ENCODE data around the gene LGI1. TPM values are rescaled to one million over a fixed set of nuclear protein-coding genes. Genes with fewer than 3 reads are reported as not detected.

LGI1 gene
- total and polyA plus RNA-seq, 5 donors = 0.21 to 0.68 (median 0.51) TPM; not detected in 1

DNA sequence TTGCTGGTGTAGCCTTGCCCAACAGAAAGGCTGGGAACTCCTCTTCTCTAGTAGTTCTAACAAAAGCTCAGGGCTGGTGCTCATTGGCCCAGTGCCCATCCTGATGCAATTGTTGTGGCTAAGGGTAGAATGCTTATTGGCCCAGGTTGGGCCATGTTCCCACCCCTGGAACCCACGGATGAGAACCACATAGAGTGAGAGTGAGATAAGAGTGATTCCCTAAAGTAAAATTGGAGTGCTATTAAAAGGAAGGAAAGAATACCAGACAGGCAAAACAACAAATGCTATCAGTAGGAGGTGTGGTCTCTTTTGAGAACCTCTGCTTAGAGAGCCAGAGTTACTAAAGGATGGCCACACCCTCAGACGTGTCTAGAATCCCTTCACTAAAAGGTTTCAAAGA lies 49.2 kb downstream of the LGI1 start:
- H3K27me3 ChIP-seq (ENCODE audit: control insufficient read depth, insufficient read depth) = no peaks in the 10 kb centered on the region
- DNase-seq (peak; percentile 53 to 78 (median 53)), ATAC-seq (peak in 1 of 2 donors; percentile 60)
- H3K4me3 ChIP-seq (ENCODE audit: low read length) = no peak overlapping the region
- no peaks in the 10 kb centered on the region for H3K4me1 ChIP-seq (ENCODE audit: control insufficient read depth, insufficient read depth, low read length)
- H3K27ac ChIP-seq (ENCODE audit: low read length) = no peak overlapping the region
- H3K9me3 ChIP-seq (ENCODE audit: control insufficient read depth, low read length) = no peaks in the 10 kb centered on the region
- intact Hi-C loops (cut with DNase I) = no loop called here
- WGBS = 12% methylated on average over 2 of the region's 2 CpGs

DNA sequence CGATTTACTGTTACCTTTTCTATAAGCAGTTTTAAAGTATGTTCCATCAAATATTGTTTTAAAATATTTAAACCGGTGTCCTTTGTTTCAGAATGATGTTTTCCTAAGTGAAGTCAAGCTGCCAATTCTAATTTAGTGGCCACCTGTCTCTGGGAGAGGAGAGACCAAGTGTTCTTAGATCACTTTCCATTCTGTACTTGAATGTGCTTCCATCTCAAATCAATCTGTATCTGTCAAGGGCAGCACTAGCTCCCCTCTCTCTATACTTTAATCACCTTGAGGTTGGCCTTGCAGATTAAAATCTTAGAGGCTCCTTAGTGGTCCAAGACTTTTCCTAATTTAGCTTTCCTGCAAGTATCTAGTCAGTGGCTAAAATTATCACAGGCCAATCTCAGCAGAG lies 49.6 kb downstream of the LGI1 start:
- DNase-seq = no peak
- ATAC-seq = no peak
- no peak overlapping the region for H3K4me3 ChIP-seq (ENCODE audit: low read length)
- H3K27me3 ChIP-seq (ENCODE audit: control insufficient read depth, insufficient read depth) = no peaks in the 10 kb centered on the region
- intact Hi-C loops (cut with DNase I) = no loop called here
- H3K27ac ChIP-seq (ENCODE audit: low read length) = no peak overlapping the region
- WGBS = 89% methylated on average over 2 of the region's 2 CpGs
- H3K9me3 ChIP-seq (ENCODE audit: control insufficient read depth, low read length) = no peaks in the 10 kb centered on the region
- H3K4me1 ChIP-seq (ENCODE audit: control insufficient read depth, insufficient read depth, low read length) = no peaks in the 10 kb centered on the region

DNA sequence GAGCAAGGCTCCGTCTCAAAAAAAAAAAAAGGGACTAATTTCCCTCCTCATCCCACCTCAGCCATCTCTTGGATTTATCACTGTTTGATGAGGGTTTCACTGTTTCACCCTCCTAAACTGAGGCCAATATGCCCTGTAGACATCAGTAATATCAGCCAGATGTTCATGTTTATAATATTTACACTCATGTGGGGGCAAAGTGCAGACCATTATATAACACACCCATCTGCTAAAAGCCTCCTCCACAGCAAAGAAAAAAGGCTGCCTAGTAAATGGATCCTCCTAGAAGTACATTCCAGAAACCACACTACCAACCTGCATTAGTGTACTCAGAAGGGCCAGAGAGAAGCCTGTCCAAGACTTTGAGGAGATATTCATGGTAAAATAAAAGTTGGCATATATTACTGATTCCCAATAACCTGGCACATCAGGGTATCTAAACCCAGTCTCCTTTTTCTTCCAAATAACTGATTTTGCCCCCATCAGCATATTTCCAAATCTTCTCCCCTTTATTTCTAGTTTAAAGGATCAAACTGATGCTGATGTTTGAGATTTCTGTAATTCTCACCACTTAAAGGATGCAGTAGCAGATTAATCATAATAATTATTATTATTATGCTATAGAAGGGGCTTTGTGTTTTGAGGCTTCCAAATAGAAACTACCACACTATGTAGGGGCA lies 55.1 kb downstream of the LGI1 start:
- Histone ChIP-seq H3K9me3 (ENCODE audit: control insufficient read depth, low read length) (no peaks in the 10 kb centered on the region), H3K4me3 (ENCODE audit: low read length) (no peak overlapping the region), H3K27ac (ENCODE audit: low read length) (no peak overlapping the region), H3K4me1 (ENCODE audit: control insufficient read depth, insufficient read depth, low read length) (no peaks in the 10 kb centered on the region), H3K27me3 (ENCODE audit: control insufficient read depth, insufficient read depth) (no peaks in the 10 kb centered on the region)
- ATAC-seq (no peak), DNase-seq (no peak)
- 92% methylated on average over 1 of the region's 1 CpG for WGBS
- intact Hi-C loops (cut with DNase I) = loop anchor here in 3 of 4 donors (5.0 to 10.0 kb wide), 3 partner anchors 108 to 268 kb away; partner anchors contain the start of gene FRA10AC1 (in 3 of the 3)

DNA sequence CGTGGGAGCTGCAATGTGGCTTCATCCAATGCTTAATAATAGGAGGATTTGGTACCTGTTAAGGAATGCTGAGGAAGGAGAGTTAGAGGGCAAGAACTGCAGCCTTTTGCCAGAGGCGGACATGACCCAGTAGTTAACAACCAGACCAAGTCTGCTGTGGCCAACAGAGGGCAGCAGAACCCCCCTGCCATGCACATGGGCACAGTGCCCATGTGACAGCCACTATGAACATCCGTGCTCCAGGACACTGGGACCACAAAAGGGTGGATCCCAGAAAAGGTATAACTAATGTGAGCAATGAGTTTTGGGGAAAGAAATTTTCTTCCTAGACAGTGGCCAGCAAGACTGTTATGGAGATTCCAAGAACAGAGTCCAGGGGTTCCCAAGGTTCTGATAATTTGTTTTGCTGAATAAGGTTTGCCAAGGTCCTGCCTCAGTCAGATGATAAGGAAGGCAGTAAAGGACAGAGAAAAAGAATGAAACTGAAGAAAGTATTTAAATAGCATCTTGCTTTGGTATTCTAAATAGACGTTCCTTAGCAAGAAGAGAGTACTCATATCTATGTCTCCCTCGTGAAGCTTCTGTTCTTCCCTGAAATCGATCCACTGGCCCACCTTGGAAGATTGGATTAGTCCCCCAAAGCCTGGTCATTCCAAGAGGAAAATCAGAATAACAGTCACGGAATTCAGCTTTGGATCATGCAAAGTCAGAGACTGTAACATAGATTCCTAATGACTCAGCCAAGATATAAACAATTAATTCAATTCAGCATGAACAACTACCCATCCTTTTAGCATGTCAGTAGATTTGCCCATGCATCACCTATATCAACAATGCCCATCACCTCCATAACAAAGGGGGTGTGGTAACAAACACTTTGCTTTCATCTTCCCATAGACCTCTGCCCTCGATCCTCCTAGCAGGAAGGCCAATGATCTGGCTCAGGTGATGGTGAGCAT lies 56.0 kb downstream of the LGI1 start:
- no peaks in the 10 kb centered on the region for H3K9me3 ChIP-seq (ENCODE audit: control insufficient read depth, low read length)
- H3K27ac ChIP-seq (ENCODE audit: low read length) = no peak overlapping the region
- H3K4me1 ChIP-seq (ENCODE audit: control insufficient read depth, insufficient read depth, low read length) = no peaks in the 10 kb centered on the region
- H3K4me3 ChIP-seq (ENCODE audit: low read length) = no peak overlapping the region
- intact Hi-C loops (cut with DNase I) = loop anchor here in 3 of 4 donors (5.0 to 10.0 kb wide), 3 partner anchors 109 to 269 kb away; partner anchors contain the start of gene FRA10AC1 (in 3 of the 3)
- WGBS = 54% methylated on average over 8 of the region's 8 CpGs
- no peaks in the 10 kb centered on the region for H3K27me3 ChIP-seq (ENCODE audit: control insufficient read depth, insufficient read depth)
- DNase-seq = peak; percentile 63 to 85 (median 84)
- peak; percentile 72 to 83 for ATAC-seq

DNA sequence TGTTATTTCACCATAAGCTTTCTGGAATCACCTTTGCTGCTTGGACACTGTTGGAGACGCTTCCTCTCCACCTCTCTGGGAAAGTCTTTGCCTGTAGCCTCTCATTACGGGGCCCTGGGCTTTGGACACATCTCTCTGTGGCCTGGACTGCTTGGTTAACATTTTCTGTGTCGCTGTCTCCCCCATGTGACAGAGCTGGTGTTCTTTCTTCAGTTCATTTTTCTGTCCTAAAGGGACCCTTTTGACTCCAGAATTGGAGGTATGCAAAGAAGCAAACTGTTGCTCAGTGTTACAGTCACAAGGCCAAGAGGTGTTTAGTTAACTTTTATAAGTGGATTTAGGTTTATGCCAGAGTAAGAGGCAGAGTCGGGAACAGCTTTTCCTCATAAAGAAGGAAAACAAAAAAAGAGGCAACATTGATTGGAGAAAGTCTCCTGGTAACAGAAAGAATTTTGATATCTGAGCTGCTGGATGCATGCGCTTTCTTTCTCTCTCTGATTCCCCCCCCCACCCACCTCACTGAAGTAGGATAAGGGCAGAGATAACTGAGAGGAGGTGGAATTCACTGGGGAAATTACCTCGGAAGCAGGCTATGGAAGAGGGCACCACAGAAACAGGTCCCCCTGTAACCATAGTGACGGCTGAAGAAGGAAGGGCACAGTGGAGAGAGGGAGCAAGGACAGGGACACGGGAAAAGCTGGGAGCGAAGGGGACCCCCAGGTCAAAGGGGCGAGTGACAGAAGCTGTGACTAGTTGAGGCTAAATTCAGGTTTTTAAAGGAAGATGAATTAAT lies 57.8 kb downstream of the LGI1 start:
- no peaks in the 10 kb centered on the region for H3K27me3 ChIP-seq (ENCODE audit: control insufficient read depth, insufficient read depth)
- no peaks in the 10 kb centered on the region for H3K4me1 ChIP-seq (ENCODE audit: control insufficient read depth, insufficient read depth, low read length)
- H3K27ac ChIP-seq (ENCODE audit: low read length) = no peak overlapping the region
- WGBS = 24% methylated on average over 10 of the region's 10 CpGs
- no peaks in the 10 kb centered on the region for H3K9me3 ChIP-seq (ENCODE audit: control insufficient read depth, low read length)
- ATAC-seq (peak; percentile 22 to 60), DNase-seq (peak in 1 of 3 donors; percentile 45)
- intact Hi-C loops (cut with DNase I) = loop anchor here in 2 of 4 donors (10.0 kb wide), 2 partner anchors 111 to 271 kb away; partner anchors contain the start of gene FRA10AC1 (in 1 of the 2)
- H3K4me3 ChIP-seq (ENCODE audit: low read length) = no peak overlapping the region

DNA sequence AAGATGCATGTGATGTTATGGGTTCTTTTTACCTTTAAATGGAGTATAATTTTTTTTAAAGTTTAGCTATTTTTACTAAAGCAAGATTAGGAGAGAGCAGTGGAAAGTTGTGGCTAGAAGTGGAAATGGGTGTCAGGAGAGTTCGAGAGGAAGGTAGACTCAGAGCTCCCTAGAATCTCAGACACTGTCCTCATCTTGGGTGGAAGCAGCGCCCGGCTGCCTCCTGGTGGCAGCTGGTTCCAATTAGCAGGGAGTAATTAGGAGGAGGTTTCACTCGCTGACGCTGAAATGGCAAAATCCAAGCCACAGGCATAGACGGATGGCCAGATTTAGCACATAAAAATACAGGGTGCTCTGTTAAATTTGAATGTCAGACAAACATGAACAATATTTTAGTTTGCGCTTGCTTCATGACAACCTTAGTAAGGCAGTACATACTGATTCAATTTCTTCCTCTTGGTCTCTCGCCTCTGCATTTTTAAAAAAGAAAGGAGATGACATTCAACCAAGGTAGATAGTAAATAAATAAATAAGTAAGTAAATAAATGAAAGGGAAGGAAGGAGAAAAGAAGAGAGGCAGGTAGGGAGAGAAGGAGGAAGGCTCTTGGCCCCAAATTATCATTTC lies 58.5 kb downstream of the LGI1 start:
- ATAC-seq (peak; percentile 91 to 93), DNase-seq (peak; percentile 65 to 91 (median 86))
- H3K27ac ChIP-seq (ENCODE audit: low read length) = no peak overlapping the region
- WGBS = 13% methylated on average over 8 of the region's 8 CpGs
- intact Hi-C loops (cut with DNase I) = loop anchor here in 2 of 4 donors (10.0 kb wide), 2 partner anchors 111 to 271 kb away; partner anchors contain the start of gene FRA10AC1 (in 1 of the 2)
- H3K4me3 ChIP-seq (ENCODE audit: low read length) = no peak overlapping the region
- no peaks in the 10 kb centered on the region for H3K27me3 ChIP-seq (ENCODE audit: control insufficient read depth, insufficient read depth)
- H3K4me1 ChIP-seq (ENCODE audit: control insufficient read depth, insufficient read depth, low read length) = no peaks in the 10 kb centered on the region
- no peaks in the 10 kb centered on the region for H3K9me3 ChIP-seq (ENCODE audit: control insufficient read depth, low read length)

DNA sequence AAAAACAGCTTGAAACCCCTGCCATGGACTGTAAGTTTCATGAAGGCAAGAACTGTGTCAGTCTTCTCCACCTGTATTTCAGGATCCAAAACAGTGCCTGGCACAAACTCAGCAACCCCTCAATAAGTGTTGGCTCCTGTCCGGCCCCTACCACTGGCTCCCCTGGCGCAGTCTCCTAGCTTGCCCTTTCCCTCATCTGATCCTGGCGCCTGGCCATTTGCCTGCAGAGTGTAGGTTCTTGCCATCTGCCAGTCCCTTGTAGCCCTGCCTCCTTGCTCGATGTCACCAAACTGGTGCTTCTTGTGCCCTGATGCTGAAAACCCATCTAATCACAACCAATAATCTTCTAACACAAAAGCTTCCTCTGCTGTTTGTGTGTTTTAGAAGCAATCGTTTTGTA lies 60.4 kb downstream of the LGI1 start:
- intact Hi-C loops (cut with DNase I) = loop anchor here in 2 of 4 donors (10.0 kb wide), 2 partner anchors 113 to 273 kb away; partner anchors contain the start of gene FRA10AC1 (in 1 of the 2)
- DNase-seq (peak in 1 of 3 donors; percentile 44), ATAC-seq (no peak)
- H3K4me3 ChIP-seq (ENCODE audit: low read length) = no peak overlapping the region
- no peaks in the 10 kb centered on the region for H3K4me1 ChIP-seq (ENCODE audit: control insufficient read depth, insufficient read depth, low read length)
- H3K9me3 ChIP-seq (ENCODE audit: control insufficient read depth, low read length) = no peaks in the 10 kb centered on the region
- 77% methylated on average over 5 of the region's 5 CpGs for WGBS
- H3K27me3 ChIP-seq (ENCODE audit: control insufficient read depth, insufficient read depth) = no peaks in the 10 kb centered on the region
- H3K27ac ChIP-seq (ENCODE audit: low read length) = no peak overlapping the region

DNA sequence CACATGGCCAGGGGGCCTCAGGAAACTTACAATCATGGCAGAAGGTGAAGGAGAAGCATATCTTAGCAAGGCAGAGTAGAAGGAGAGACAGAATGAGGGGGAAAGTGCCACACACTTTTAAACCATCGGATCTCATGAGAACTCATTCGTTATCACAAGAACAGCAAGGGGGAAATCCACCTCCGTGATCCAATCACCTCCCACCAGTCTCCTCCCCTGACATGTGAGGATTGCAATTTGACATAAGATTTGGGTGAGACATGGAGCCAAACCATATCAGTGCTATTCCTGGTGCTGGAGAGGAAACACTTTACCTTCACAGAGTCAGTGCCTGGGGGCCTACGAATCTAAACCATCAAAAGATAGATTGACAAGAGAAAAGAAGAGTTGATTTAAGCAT lies 61.8 kb downstream of the LGI1 start:
- Histone ChIP-seq H3K4me3 (ENCODE audit: low read length) (no peak overlapping the region), H3K27me3 (ENCODE audit: control insufficient read depth, insufficient read depth) (no peaks in the 10 kb centered on the region), H3K27ac (ENCODE audit: low read length) (no peak overlapping the region), H3K4me1 (ENCODE audit: control insufficient read depth, insufficient read depth, low read length) (no peaks in the 10 kb centered on the region), H3K9me3 (ENCODE audit: control insufficient read depth, low read length) (no peaks in the 10 kb centered on the region)
- DNase-seq = no peak
- 55% methylated on average over 4 of the region's 4 CpGs for WGBS
- intact Hi-C loops (cut with DNase I) = loop anchor here in 2 of 4 donors (10.0 kb wide), 2 partner anchors 115 to 275 kb away; partner anchors contain the start of gene FRA10AC1 (in 1 of the 2)
- ATAC-seq = no peak

DNA sequence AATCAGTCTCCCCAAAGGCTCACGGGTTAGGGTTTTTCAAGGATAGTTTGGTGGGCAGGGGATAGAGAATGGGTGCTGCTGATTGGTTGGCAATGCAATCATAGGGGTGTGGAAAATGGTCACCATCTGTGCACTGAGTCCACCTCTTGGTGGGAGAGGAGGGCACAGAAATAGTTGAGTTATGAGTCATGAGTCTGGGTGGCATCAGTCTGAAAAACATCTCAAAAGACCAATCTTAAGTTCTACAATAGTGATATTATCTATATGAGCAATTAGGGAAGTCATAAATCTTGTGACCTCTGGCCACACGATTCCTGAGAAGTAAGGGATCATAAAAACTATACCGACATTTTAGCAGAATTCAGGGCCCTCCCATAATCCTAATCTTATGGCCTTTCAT lies 62.7 kb downstream of the LGI1 start:
- Histone ChIP-seq H3K9me3 (ENCODE audit: control insufficient read depth, low read length) (no peaks in the 10 kb centered on the region), H3K4me3 (ENCODE audit: low read length) (no peak overlapping the region), H3K27me3 (ENCODE audit: control insufficient read depth, insufficient read depth) (no peaks in the 10 kb centered on the region), H3K27ac (ENCODE audit: low read length) (no peak overlapping the region), H3K4me1 (ENCODE audit: control insufficient read depth, insufficient read depth, low read length) (no peaks in the 10 kb centered on the region)
- no peak for DNase-seq
- WGBS = 58% methylated on average over 3 of the region's 3 CpGs
- no peak for ATAC-seq
- intact Hi-C loops (cut with DNase I) = loop anchor here in 1 of 4 donors (10.0 kb wide), 1 partner anchor 494 kb away; no protein-coding TSS in a partner anchor
